GM19463 (cell line): ENCODE measurements around the gene MGST1.
"Not testable (repeated sequence)": the region's sequence is repeated elsewhere in the genome, so short reads cannot be mapped to it uniquely, and the experiment has no call there.

Experiments
- ATAC-seq: cut with Tn5 transposase; IDR thresholded peaks from one replicate; pipeline ENCODE4 v1.9.1; 2021; ENCODE audit warnings: mild to moderate bottlenecking, moderate library complexity; ENCODE audit not compliant: unreplicated experiment

Gene MGST1

GRCh38 chr12:16350682-16351081, 3.2 kb downstream of the MGST1 start:
- no peak for ATAC-seq

DNA sequence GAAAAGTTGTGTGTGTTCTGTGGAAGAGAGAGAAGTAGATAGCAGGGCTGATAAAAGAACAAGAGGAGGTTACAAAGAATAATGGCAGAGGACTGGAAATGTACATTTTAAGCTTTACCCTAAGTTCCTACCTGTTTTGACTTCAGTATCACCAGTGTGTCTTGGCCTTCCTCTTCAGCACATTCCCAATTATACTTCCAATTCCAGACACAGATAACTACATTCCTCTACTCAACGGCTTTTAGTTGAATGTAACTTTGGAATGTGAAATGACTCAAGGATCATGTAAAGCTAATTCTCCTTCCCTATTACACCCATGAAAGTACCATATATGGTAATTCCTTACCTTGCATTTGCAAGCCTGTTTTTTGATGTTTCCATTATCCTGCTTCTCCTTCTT, 5.0 kb downstream of the MGST1 start:
- ATAC-seq, result no peak

DNA sequence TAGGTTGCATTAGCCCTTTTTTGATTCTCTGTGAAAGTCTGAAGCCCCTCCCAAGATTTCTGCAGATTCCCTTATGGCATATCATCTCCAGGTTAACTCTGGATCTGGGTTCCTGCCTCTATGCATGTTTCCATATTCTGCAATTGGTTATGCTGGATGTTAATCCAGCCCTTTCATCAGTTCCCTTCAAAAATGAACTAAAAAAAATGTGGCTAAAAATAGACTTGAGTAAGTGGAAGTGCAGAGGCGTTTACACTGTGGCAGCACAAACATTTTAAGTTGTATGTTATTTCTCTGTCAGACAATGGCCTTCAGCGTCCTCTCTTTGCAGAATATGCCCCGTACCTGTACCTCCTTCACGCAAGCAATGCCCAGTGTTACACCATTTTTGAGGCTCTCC, 11.4 kb downstream of the MGST1 start:
- no peak for ATAC-seq

- ATAC-seq, result peak; percentile 50
Measured at GRCh38 chr12:16359512-16360491, 12.4 kb downstream of the MGST1 start.

DNA sequence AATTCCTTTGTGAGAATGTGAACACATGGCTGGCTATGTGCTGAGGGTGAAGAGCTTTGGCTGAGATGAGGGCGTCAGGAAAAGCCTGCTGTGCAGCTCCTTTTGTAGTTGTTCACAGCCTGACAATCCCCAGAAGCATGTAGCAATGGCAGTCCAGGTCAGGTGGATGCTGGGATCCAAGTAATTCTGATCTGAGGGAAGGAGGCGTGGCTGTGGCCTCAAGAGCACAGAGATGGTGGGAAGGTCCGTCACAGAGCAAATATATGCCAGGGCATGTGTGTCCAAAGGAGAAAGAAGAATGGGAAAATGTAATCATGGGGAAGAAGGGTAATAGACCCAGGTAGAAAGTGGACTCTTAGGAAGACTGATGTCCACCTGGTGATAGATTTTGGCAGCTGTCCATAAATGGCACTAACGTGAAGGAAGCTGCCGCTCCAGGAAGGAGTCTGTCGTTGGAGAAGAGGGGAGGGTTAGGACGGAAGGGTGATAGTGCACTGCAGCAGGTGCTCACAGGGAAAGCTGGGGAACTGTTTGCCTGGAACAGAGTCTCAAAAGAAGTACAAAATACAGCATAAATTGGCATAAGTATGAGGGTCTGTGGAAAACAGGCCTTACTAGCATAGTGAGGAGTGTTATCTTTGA, 13.8 kb downstream of the MGST1 start:
- no peak for ATAC-seq

GRCh38 chr12:16362550-16362949, 15.1 kb downstream of the MGST1 start:
- ATAC-seq, result no peak

DNA sequence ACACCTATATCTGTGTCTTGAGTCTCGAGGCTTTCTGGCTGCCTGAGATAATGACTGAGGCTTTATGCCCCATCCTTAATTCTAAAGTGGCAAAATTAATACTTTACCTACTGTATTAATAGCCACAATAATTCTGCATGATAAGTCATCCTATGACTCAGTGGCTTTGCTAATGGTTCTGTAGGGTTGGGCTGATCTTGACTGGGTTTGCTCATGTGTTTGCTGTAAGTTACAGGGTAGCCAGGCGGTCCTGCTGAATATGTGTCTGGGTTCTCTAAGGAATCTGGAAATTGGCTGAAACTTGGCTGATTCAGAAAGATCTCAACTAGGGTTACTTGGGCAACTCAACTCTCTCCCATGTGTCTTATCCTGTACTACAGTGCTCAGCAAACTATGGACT, 21.7 kb downstream of the MGST1 start:
- ATAC-seq, result no peak

DNA sequence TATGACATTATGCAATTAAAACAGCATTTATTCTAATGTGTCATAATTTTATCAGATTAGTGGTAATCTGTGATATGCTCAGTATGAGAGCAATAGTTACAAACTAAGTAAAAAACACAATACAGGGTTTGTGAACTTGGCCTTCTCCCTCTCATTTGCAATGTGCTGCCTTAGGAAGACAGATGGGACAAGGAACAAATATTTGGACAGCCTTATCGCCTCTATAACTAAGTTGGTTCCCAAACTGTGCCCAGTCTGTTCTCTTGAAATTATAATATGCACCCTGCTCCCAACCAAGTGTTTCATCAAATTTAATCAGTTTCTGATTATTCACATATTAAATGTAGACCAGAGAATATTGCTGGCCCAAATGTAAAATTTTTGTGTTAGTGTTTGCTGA, 22.7 kb downstream of the MGST1 start:
- no peak for ATAC-seq

DNA sequence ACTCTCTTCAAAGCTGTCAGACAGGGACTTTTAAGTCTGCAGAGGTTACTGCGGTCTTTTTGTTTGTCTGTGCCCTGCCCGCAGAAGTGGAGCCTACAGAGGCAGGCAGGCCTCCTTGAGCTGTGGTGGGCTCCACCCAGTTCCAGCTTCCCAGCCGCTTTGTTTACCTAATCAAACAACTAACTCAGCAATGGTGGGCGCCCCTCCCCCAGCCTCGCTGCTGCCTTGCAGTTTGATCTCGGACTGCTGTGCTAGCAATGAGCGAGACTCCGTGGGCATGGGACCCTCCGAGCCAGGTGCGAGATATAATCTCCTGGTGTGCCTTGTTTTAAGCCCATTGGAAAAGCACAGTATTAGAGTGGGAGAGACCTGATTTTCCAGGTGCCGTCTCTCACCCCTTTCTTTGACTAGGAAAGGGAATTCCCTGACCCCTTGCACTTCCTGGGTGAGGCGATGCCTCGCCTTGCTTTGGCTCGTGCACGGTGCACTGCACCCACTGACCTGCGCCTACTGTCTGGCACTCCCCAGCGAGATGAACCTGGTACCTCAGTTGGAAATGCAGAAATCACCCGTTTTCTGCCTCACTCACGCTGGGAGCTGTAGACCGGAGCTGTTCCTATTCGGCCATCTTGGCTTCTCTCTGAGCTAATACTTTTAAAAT, 35.3 kb downstream of the MGST1 start:
- not testable (repeated sequence) for ATAC-seq

- no peak for ATAC-seq
Measured at GRCh38 chr12:16384732-16385131, 37.3 kb downstream of the MGST1 start.

GRCh38 chr12:16385782-16386646, 38.6 kb downstream of the MGST1 start:
- no peak for ATAC-seq

DNA sequence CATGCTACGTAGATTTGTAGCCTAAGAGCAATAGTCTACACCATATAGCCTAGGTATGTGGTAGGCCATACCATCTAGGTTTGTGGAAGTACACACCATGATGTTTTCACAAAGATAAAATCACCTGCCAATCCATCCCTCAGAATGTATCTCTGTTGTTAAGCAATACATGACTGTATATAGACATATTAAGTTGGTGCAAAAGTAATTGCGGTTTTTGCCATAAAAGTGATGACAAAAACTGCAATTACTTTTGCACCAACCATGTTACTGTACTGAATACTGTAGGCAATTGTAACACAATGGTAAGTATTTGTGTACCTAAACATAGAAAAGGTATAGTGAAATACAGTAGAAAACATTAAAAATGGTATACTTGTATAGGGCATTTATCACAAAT, 40.5 kb downstream of the MGST1 start:
- no peak for ATAC-seq

DNA sequence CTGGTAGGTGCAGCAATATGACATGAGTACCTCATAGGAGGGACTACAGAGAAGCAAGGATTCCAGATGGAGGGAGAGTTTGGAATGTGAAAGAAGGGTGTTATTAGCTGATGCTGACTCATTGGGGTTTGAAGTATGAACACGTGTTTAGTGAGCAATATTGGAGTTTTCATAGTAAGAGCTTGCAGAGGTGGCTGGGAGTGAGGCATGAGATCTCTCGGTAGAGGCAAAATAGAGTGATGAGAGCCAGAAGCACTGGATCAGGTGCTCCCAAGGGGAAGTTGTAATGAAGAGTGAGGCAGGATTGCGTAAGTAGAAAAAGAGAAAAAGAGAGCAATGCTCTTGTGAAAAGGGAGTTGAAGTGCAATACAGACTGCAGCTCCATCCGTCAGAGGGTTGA, 42.1 kb downstream of the MGST1 start:
- ATAC-seq, result no peak

DNA sequence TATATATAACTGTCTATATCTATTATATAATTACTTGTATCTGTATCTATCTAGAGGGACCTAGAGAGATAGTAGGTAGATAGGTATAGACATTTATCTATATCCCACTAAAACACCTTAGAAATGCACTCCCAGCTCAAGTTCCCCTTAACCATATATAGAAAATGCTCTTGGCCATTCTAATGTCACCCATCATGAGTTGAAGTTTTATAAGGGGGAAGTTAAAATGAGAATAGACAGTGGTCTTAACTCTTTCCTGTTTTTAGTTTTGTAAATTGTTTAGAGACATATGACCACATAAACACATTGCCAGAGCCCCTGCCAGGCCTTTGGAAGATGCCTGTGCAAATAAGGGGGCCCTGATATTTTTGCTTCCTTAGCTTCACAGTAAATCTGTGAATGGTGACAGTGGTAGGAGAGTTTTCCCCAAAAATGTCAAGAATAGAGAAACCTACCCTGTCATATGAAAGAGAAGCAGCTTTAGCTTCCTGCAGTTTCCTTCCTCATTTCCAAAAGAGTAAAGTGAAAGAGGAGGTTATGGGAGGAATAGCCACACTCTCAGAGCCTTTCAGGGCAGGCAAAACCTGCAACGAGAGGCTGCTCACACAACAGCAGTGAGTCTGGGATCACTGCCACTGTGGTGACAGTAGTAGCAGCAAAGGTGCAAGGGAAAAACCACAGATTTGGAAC, 45.5 kb downstream of the MGST1 start:
- ATAC-seq, result no peak

DNA sequence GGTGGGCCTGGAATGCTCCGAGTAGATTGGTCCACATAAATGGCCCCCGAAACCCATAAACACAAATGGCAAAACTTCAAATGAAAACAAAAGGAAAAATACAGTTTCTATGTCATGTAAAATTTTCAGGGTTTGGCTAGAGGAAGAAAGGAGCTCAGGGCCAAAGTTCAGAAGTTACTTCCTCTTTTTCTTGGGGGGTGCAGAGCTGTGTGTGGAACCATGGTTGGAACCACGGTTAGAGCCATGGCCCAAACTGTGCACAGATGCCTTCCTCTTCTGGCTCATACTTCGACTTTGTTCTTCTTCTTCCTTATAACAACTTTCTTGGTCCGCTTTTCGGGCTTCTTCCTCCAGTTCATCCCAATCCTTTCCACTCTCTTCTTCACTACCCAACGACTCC, 51.7 kb downstream of the MGST1 start:
- ATAC-seq, result no peak

DNA sequence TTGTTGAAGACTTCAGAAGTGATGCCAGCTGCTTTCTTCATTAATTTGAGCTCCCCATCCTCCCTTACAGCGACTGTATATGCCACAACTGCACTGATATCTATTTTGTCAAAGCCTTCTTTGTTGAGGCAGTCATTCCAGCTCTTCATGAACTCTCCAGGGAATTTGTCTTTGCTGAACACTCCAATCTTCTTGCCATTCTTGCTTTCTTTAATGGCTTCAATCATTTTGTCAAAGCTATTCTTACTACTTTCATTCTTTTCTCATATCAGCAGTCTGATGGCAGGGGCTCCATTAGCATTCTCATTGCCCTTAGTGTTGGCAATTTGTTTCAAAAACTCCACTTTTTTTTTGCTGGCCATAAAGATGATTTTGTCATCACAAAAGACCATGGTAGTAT, 54.4 kb downstream of the MGST1 start:
- not testable (repeated sequence) for ATAC-seq

- ATAC-seq, result no peak
Measured at GRCh38 chr12:16407346-16407745, 59.9 kb downstream of the MGST1 start.
